Measurements from ENCODE around the gene SNX22.

The SNX22 gene

GRCh38 chr15:64158363-64159134, 7.0 kb downstream of the SNX22 start:
- no peak for DNase-seq

- no peak for DNase-seq
Measured at GRCh38 chr15:64161688-64162477, 10.4 kb downstream of the SNX22 start.

- no peak for DNase-seq
Measured at GRCh38 chr15:64162478-64162868, 10.9 kb downstream of the SNX22 start.

GRCh38 chr15:64162869-64163658, 11.5 kb downstream of the SNX22 start, which contains the start of gene PPIB:
Gene PPIB, minus strand, starts transcription at chr15:64163022. Its CDS starts 36 bp downstream, at chr15:64162986.
- peak; percentile 95 to 97 for DNase-seq

- no peak for DNase-seq
Measured at GRCh38 chr15:64163659-64164362, 12.3 kb downstream of the SNX22 start.

GRCh38 chr15:64164436-64164835, 12.9 kb downstream of the SNX22 start:
- DNase-seq, result no peak

- no peak for DNase-seq
Measured at GRCh38 chr15:64166102-64166890, 14.8 kb downstream of the SNX22 start.

GRCh38 chr15:64180235-64180824, 28.8 kb downstream of the SNX22 start:
- DNase-seq, result no peak

- no peak for DNase-seq
Measured at GRCh38 chr15:64182859-64183370, 31.4 kb downstream of the SNX22 start.

GRCh38 chr15:64185146-64185911, 33.8 kb downstream of the SNX22 start:
- DNase-seq, result no peak

GRCh38 chr15:64187396-64188191, 36.1 kb downstream of the SNX22 start:
- no peak for DNase-seq

- DNase-seq, result no peak
Measured at GRCh38 chr15:64191971-64192830, 40.7 kb downstream of the SNX22 start.

GRCh38 chr15:64193971-64194370, 42.4 kb downstream of the SNX22 start:
- no peak for DNase-seq

- no peak for DNase-seq
Measured at GRCh38 chr15:64197425-64197824, 45.9 kb downstream of the SNX22 start.

GRCh38 chr15:64205202-64205601, 53.7 kb downstream of the SNX22 start:
- no peak for DNase-seq

All from stimulated activated CD4-positive, alpha-beta T cell treated with anti-CD3 and anti-CD28 coated beads, Interleukin-4, amount 100 ng/mL, for 4 hours (primary cell).